Astrocyte (in vitro differentiated cells and primary cell): ENCODE data around the gene KCNC4. TPM values are rescaled to one million over a fixed set of nuclear protein-coding genes. Genes with fewer than 3 reads are reported as not detected.

ENCODE experiments used
- DNase-seq: peaks from one replicate; pipeline ENCODE4 v3.0.0-alpha.2; 2010; ENCODE audit warnings: low read depth
- FAIRE-seq: peaks from 2 replicates; lab custom pipeline; 2011; peaks lifted over from hg19 to GRCh38; lab: Jason Lieb, UNC
- H2AFZ ChIP-seq: 2 replicates; pipeline ENCODE4 v1.6.0; 2012; ENCODE audit warnings: low read depth, low read length, inconsistent platforms
- H3K27ac ChIP-seq: 2 replicates; pipeline ENCODE4 v1.5.1; 2011; ENCODE audit warnings: low read depth, low read length, inconsistent platforms
- H3K27me3 ChIP-seq: 2 replicates; pipeline ENCODE4 v1.6.0; 2011; ENCODE audit warnings: low read length, inconsistent platforms; ENCODE audit not compliant: insufficient read depth
- H3K36me3 ChIP-seq: 2 replicates; pipeline ENCODE4 v1.5.1; 2011; ENCODE audit warnings: low read length, inconsistent platforms; ENCODE audit not compliant: insufficient read depth
- H3K4me1 ChIP-seq: 2 replicates; pipeline ENCODE4 v1.5.1; 2011; ENCODE audit warnings: low read length, inconsistent platforms; ENCODE audit not compliant: insufficient read depth
- H3K4me2 ChIP-seq: 2 replicates; pipeline ENCODE4 v1.6.0; 2012; ENCODE audit warnings: low read length, inconsistent platforms
- H3K4me3 ChIP-seq: 2 replicates; pipeline ENCODE4 v1.5.1; 2011; ENCODE audit warnings: low read depth, mild to moderate bottlenecking, low read length, inconsistent platforms; ENCODE audit not compliant: insufficient read depth
- H3K79me2 ChIP-seq: 2 replicates; pipeline ENCODE4 v1.6.0; 2012; ENCODE audit warnings: mild to moderate bottlenecking, low read length, inconsistent platforms; ENCODE audit not compliant: insufficient read depth
- H3K9ac ChIP-seq: 2 replicates; pipeline ENCODE4 v1.6.0; 2012; ENCODE audit warnings: mild to moderate bottlenecking, low read length, inconsistent platforms
- H3K9me3 ChIP-seq: 2 replicates; pipeline ENCODE4 v1.5.1; 2012; ENCODE audit warnings: low read depth, mild to moderate bottlenecking, low read length, inconsistent platforms; ENCODE audit not compliant: insufficient read depth
- H4K20me1 ChIP-seq: 2 replicates; pipeline ENCODE4 v1.6.0; 2012; ENCODE audit warnings: low read length, inconsistent platforms; ENCODE audit not compliant: insufficient read depth
- H3K27ac Mint-ChIP-seq: one replicate; pipeline ENCODE4 v1.8.0; 2021; ENCODE audit warnings: mild to moderate bottlenecking, mixed read lengths; ENCODE audit not compliant: unreplicated experiment
- H3K27me3 Mint-ChIP-seq: one replicate; pipeline ENCODE4 v1.8.0; 2021; ENCODE audit warnings: low read depth, mixed read lengths; ENCODE audit not compliant: unreplicated experiment
- H3K36me3 Mint-ChIP-seq: one replicate; pipeline ENCODE4 v1.8.0; 2021; ENCODE audit warnings: low read depth, mixed read lengths; ENCODE audit not compliant: unreplicated experiment
- H3K4me1 Mint-ChIP-seq: one replicate; pipeline ENCODE4 v1.8.0; 2021; ENCODE audit warnings: low read depth, mixed read lengths; ENCODE audit not compliant: unreplicated experiment
- H3K4me3 Mint-ChIP-seq: one replicate; pipeline ENCODE4 v1.8.0; 2021; ENCODE audit warnings: mild to moderate bottlenecking, moderate library complexity, mixed read lengths; ENCODE audit not compliant: unreplicated experiment
- H3K9me3 Mint-ChIP-seq: one replicate; pipeline ENCODE4 v1.8.0; 2021; ENCODE audit warnings: mild to moderate bottlenecking, mixed read lengths; ENCODE audit not compliant: unreplicated experiment
- CTCF ChIP-seq: IDR thresholded peaks from 2 replicates; pipeline ENCODE4 v1.5.1; 2011; ENCODE audit warnings: low read depth, mild to moderate bottlenecking, inconsistent platforms, low read length, moderate library complexity; ENCODE audit not compliant: insufficient read depth
- EZH2 ChIP-seq: IDR thresholded peaks from 2 replicates; pipeline ENCODE4 v1.6.1; 2012; ENCODE audit warnings: mild to moderate bottlenecking, low read length, inconsistent platforms; ENCODE audit not compliant: insufficient read depth
- total RNA-seq: library from RNA; stranded (reverse); gene quantifications from 2 replicates; pipeline ENCODE4 v1.2.1, GENCODE V29; 2021

The KCNC4 gene
- total RNA-seq, 1 donor from 2014 or later, result 2.6 TPM

- no peak overlapping the region for H3K27ac Mint-ChIP-seq
- H3K36me3 ChIP-seq, result no peaks in the 10 kb centered on the region
- no peaks in the 10 kb centered on the region for H3K4me1 Mint-ChIP-seq
- no peak overlapping the region for H3K4me3 Mint-ChIP-seq
- H3K27me3 ChIP-seq, result peaks cover 3% of the 10 kb centered on the region
- H2AFZ ChIP-seq, result no peak overlapping the region
- H4K20me1 ChIP-seq, result peaks cover 1% of the 10 kb centered on the region
- peaks cover 65% of the 10 kb centered on the region for H3K27me3 Mint-ChIP-seq
- no peak overlapping the region for H3K4me2 ChIP-seq
- H3K9ac ChIP-seq, result no peak overlapping the region
- no peaks in the 10 kb centered on the region for H3K9me3 ChIP-seq
- DNase-seq (no peak), FAIRE-seq (no peak)
- no peak overlapping the region for H3K4me3 ChIP-seq
- H3K79me2 ChIP-seq, result no peaks in the 10 kb centered on the region
- H3K27ac ChIP-seq, result no peak overlapping the region
- peaks cover 7% of the 10 kb centered on the region for H3K36me3 Mint-ChIP-seq
- H3K9me3 Mint-ChIP-seq, result peaks cover 5% of the 10 kb centered on the region
- no peaks in the 10 kb centered on the region for H3K4me1 ChIP-seq
- no peak for TF ChIP-seq EZH2
- TF ChIP-seq CTCF, result no peak
Observed at GRCh38 chr1:110223581-110223980, 13.5 kb downstream of the KCNC4 start.

GRCh38 chr1:110224240-110224995 lies 14.3 kb downstream of the KCNC4 start:
- no peak overlapping the region for H3K27ac Mint-ChIP-seq
- Histone ChIP-seq H3K27ac (no peak overlapping the region), H3K9me3 (no peaks in the 10 kb centered on the region), H3K4me3 (no peak overlapping the region), H3K79me2 (no peaks in the 10 kb centered on the region), H4K20me1 (no peaks in the 10 kb centered on the region), H3K4me2 (no peak overlapping the region), H3K27me3 (no peaks in the 10 kb centered on the region), H3K4me1 (no peaks in the 10 kb centered on the region), H3K36me3 (no peaks in the 10 kb centered on the region), H2AFZ (no peak overlapping the region), H3K9ac (no peak overlapping the region)
- H3K27me3 Mint-ChIP-seq, result peaks cover 69% of the 10 kb centered on the region
- H3K9me3 Mint-ChIP-seq, result peaks cover 5% of the 10 kb centered on the region
- no peak for TF ChIP-seq EZH2
- no peak for TF ChIP-seq CTCF
- no peak overlapping the region for H3K4me3 Mint-ChIP-seq
- H3K4me1 Mint-ChIP-seq, result peaks cover 3% of the 10 kb centered on the region
- H3K36me3 Mint-ChIP-seq, result peaks cover 8% of the 10 kb centered on the region
- FAIRE-seq, result no peak
- DNase-seq, result no peak

- no peak for FAIRE-seq
- peaks cover 8% of the 10 kb centered on the region for H3K36me3 Mint-ChIP-seq
- H3K9me3 ChIP-seq, result no peaks in the 10 kb centered on the region
- no peak overlapping the region for H3K4me3 Mint-ChIP-seq
- H3K4me3 ChIP-seq, result no peak overlapping the region
- peaks cover 5% of the 10 kb centered on the region for H3K9me3 Mint-ChIP-seq
- no peak overlapping the region for H2AFZ ChIP-seq
- no peak overlapping the region for H3K27ac Mint-ChIP-seq
- H3K4me1 Mint-ChIP-seq, result peaks cover 3% of the 10 kb centered on the region
- no peak overlapping the region for H3K9ac ChIP-seq
- H3K4me1 ChIP-seq, result no peaks in the 10 kb centered on the region
- H3K36me3 ChIP-seq, result no peaks in the 10 kb centered on the region
- H3K27me3 ChIP-seq, result no peaks in the 10 kb centered on the region
- peaks cover 67% of the 10 kb centered on the region for H3K27me3 Mint-ChIP-seq
- no peak overlapping the region for H3K4me2 ChIP-seq
- TF ChIP-seq EZH2 (no peak), CTCF (no peak)
- no peaks in the 10 kb centered on the region for H4K20me1 ChIP-seq
- no peak overlapping the region for H3K27ac ChIP-seq
- DNase-seq, result no peak
- no peaks in the 10 kb centered on the region for H3K79me2 ChIP-seq
Observed at GRCh38 chr1:110225212-110225611, 15.1 kb downstream of the KCNC4 start.
